T follicular helper cell (primary cell): ENCODE data around the gene SAMM50.

Source experiments
- DNase-seq: peaks from one replicate; pipeline ENCODE4 v3.0.0-alpha.2; 2020; ENCODE audit warnings: low read depth

SAMM50 gene

GRCh38 chr22:44029069-44029468 lies 73.8 kb downstream of the SAMM50 start:
- no peak for DNase-seq

GRCh38 chr22:44030051-44030701 lies 74.9 kb downstream of the SAMM50 start:
- no peak for DNase-seq

- DNase-seq, result no peak
These were observed 75.5 kb downstream of the SAMM50 start for GRCh38 chr22:44030702-44031082.

GRCh38 chr22:44031158-44031952 lies 76.1 kb downstream of the SAMM50 start:
- no peak for DNase-seq

- no peak for DNase-seq
These were observed 77.0 kb downstream of the SAMM50 start for GRCh38 chr22:44032126-44032730.

GRCh38 chr22:44033287-44033686 lies 78.0 kb downstream of the SAMM50 start:
- DNase-seq, result no peak

- no peak for DNase-seq
These were observed 78.5 kb downstream of the SAMM50 start for GRCh38 chr22:44033694-44034093.

GRCh38 chr22:44037519-44038375 lies 82.5 kb downstream of the SAMM50 start:
- no peak for DNase-seq

GRCh38 chr22:44039566-44040171 lies 84.4 kb downstream of the SAMM50 start:
- no peak for DNase-seq

GRCh38 chr22:44042249-44043218 lies 87.3 kb downstream of the SAMM50 start:
- no peak for DNase-seq

- DNase-seq, result no peak
These were observed 89.9 kb downstream of the SAMM50 start for GRCh38 chr22:44045145-44045544.
